Measurements from ENCODE around the gene TOGARAM1. TPM values are rescaled to one million over a fixed set of nuclear protein-coding genes. Genes with fewer than 3 reads are reported as not detected.
"Not testable (repeated sequence)": the region's sequence is repeated elsewhere in the genome, so short reads cannot be mapped to it uniquely, and the experiment has no call there.

Gene TOGARAM1
- total RNA-seq, 1 experiment from 2014 or later, result 12.7 TPM

GRCh38 chr14:45038865-45039264, 76.9 kb downstream of the TOGARAM1 start:
- DNase-seq (ENCODE audit: low read depth), result no peak

- no peak for DNase-seq (ENCODE audit: low read depth)
These were observed 77.4 kb downstream of the TOGARAM1 start for GRCh38 chr14:45039390-45039789.

DNA sequence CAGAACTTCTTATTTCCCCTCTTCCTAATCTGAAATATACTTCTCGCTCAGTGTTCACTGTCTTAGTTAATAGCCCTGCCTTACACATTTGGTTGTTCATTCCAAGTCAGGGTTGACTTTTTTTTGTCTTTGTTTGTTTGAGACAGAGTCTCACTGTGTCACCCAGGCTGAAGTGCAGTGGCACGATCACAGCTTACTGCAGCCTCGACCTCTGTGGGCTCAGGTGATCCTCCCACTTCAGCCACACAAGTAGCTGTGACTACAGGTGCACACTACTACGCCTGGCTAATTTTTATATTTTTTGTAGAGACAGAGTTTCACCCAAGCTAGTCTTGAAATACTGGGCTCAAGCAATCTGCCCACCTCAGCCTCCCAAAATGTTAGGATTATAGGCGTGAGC, 79.7 kb downstream of the TOGARAM1 start:
- DNase-seq (ENCODE audit: low read depth), result no peak

DNA sequence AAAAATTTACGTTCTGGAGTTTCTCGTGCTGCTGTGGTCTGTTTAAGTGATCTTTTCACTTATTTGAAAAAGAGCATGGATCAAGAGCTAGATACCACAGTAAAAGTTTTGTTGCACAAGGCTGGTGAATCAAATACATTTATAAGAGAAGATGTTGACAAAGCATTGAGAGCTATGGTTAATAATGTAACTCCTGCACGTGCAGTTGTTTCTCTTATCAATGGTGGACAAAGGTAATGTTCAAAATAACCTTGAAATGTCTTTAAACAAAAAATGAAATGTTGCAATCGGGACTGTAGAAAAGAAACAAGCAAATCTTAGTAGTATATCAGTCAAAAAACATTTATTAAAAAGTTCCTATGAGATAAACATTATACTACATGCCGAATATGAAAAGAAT, 82.6 kb downstream of the TOGARAM1 start:
- DNase-seq (ENCODE audit: low read depth), result no peak

DNA sequence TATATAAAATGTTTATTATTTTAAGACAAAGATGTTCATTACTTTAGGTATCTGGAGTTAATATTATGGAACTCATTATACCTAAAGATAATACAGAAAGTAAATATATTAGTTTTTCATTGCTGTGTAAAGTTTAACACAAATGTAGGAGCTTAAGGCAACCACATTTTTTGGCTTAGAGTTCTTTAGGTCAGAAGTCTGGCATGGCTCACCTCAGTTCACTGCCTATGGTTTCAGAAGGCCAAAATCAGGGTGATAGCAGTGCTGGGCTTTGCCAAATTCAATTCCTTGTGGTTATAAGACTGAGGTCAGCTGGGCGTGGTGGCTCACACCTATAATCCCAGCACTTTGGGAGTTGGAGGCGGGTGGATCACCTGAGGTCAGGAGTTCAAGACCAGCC, 86.4 kb downstream of the TOGARAM1 start:
- DNase-seq (ENCODE audit: low read depth), result no peak

GRCh38 chr14:45051180-45051579, 89.2 kb downstream of the TOGARAM1 start:
- peak; percentile 1 for DNase-seq (ENCODE audit: low read depth)

GRCh38 chr14:45051896-45052295, 89.9 kb downstream of the TOGARAM1 start:
- DNase-seq (ENCODE audit: low read depth), result no peak

DNA sequence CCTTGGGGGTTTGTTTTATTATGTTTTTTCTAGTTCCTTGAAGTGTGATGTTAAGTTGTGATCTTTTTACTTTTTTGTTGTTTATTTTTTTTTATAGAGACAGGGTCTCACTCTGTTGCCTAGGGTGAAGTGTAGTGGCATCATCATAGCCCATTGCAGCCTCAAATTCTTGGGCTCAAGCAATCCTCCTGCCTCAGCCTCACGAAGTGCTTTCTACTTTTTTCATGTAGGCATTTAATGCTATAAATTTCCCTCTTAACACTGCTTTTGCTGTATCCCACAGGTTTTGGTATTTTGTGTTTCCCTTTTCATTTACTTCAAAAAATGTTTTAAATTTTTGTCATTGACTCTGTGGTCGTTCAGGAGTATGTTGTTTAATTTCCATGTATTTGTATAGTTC, 95.4 kb downstream of the TOGARAM1 start:
- no peak for DNase-seq (ENCODE audit: low read depth)

- no peak for DNase-seq (ENCODE audit: low read depth)
These were observed 95.9 kb downstream of the TOGARAM1 start for GRCh38 chr14:45057881-45058364.

DNA sequence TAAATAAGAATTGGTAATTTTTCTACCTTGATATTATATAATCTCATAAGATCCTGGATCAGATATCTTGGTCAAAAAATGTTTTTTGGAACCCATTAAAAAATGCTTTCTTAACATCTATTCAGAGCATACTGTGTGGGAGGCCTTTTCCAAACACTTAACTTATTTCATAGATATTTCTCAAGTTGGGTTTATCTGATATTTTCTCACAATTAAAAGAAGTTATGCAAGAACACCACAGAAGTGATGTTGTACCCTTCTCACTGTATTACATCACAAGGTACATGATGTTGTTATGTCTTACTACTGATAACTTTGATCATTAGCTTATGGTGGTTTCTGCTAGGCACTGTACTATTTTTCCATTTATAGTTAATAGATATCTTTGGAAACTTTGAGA, 98.6 kb downstream of the TOGARAM1 start:
- DNase-seq (ENCODE audit: low read depth), result no peak

DNA sequence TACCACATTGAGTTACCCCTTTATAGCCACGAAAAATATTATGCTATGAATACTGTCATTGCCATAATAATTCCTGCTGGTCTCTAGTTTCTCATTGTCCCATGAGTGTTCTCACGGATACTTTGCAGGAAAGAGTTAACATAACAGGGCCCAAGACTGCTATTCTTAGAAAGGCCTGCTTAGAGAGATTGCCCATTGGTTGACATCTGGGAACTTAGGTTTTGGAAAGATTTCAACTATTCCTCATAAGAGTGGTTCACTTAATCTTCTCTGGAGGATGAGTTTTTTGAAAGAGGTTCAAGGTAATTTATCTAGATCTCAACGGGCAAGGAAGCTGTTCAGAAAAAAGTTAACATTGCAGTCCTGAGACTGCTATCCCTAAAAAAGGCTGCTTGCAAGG, 103.5 kb downstream of the TOGARAM1 start:
- no peak for DNase-seq (ENCODE audit: low read depth)

GRCh38 chr14:45065956-45066355, 104.0 kb downstream of the TOGARAM1 start:
- no peak for DNase-seq (ENCODE audit: low read depth)

GRCh38 chr14:45066667-45067066, 104.7 kb downstream of the TOGARAM1 start:
- no peak for DNase-seq (ENCODE audit: low read depth)

GRCh38 chr14:45068396-45068795, 106.4 kb downstream of the TOGARAM1 start:
- DNase-seq (ENCODE audit: low read depth), result no peak

DNA sequence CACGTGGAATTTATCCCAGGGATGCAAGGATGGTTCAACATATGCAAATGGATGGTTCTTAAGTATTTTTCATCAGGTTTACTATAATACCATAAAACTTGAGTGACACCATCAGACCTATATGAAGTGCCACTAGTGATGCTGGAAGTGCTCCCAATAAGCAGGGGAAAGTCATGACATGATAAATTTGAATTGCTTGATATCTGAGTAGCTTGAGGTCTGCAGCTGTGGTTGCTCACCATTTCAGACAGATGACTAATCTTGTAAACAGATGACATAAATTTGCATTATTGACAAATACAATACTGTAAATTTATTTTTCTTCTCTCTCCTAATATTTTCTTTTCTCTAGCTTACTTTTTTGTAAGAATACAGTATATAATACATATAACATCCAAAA, 108.2 kb downstream of the TOGARAM1 start:
- no peak for DNase-seq (ENCODE audit: low read depth)

- no peak for DNase-seq (ENCODE audit: low read depth)
These were observed 110.1 kb downstream of the TOGARAM1 start for GRCh38 chr14:45072126-45072525.

DNA sequence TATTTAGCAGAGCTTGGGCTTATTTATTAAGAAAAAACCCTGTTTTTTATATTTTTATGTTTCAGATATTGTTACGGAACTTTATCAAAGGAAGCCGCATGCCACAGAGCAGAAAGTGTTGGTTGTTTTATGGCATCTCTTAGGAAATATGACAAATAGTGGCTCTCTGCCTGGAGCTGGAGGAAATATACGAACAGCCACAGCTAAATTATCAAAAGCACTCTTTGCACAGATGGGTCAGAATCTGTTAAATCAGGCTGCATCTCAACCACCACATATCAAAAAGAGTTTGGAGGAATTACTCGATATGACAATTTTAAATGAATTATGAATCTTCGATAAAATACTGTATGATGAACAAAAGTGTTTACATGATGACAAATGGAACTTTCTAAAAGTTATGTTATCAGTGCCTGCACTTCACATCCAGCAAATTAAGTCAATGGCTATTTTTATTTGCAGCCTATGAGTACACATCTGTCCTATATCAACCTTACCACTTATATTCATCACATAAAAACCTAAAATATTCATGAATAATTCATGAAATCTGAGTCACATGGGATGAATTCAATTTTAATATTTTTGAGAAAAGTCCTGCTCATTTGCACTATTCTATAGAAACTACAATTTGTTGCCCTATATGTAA, 111.4 kb downstream of the TOGARAM1 start:
- DNase-seq (ENCODE audit: low read depth), result no peak

- no peak for DNase-seq (ENCODE audit: low read depth)
These were observed 116.3 kb downstream of the TOGARAM1 start for GRCh38 chr14:45078323-45078722.

DNA sequence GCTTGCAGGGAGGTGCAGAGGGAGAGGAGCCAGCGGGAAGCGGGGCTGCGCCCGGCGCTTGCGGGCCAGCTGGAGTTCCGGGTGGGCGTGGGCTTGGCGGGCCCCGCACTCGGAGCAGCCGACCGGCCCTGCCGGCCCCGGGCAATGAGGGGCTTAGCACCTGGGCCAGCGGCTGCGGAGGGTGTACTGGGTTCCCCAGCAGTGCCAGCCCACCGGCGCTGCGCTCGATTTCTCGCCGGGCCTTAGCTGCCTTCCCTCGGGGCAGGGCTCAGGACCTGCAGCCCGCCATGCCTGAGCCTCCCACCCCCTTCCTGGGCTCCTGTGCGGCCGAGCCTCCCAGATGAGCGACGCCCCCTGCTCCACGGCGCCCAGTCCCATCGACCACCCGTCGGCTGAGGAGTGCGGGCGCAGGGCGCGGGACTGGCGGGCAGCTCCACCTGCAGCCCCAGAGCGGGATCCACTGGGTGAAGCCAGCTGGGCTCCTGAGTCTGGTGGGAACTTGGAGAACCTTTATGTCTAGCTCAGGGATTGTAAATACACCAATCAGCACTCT, 118.5 kb downstream of the TOGARAM1 start:
- DNase-seq (ENCODE audit: low read depth), result not testable (repeated sequence)

DNA sequence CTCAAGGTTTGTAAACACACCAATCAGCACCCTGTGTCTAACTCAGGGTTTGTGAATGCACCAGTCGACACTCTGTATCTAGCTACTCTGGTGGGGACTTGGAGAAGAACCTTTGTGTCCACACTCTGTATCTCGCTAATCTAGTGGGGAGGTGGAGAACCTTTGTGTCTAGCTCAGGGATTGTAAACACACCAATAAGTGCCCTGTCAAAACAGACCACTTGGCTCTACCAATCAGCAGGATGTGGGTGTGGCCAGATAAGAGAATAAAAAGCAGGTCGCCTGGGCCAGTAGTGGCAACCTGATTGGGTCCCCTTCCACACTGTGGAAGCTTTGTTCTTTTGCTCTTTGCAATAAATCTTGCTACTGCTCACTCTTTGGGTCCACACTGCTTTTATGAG, 119.1 kb downstream of the TOGARAM1 start:
- not testable (repeated sequence) for DNase-seq (ENCODE audit: low read depth)

GRCh38 chr14:45082420-45082819, 120.4 kb downstream of the TOGARAM1 start:
- DNase-seq (ENCODE audit: low read depth), result no peak

GRCh38 chr14:45083617-45083975, 121.6 kb downstream of the TOGARAM1 start:
- no peak for DNase-seq (ENCODE audit: low read depth)

- DNase-seq (ENCODE audit: low read depth), result peak; percentile 86
These were observed 122.2 kb downstream of the TOGARAM1 start, which contains the start of gene PRPF39 for GRCh38 chr14:45083976-45084722. TSS of gene PRPF39 (plus strand) at chr14:45084116. CDS start at chr14:45095240, 11,124 bp downstream.

All from RPMI7951 (cell line).